ENCODE measurements around the gene PLEKHG3.
A peak's percentile ranks its signal among the peaks of the same experiment; 100 is the strongest.

PLEKHG3 gene

DNA sequence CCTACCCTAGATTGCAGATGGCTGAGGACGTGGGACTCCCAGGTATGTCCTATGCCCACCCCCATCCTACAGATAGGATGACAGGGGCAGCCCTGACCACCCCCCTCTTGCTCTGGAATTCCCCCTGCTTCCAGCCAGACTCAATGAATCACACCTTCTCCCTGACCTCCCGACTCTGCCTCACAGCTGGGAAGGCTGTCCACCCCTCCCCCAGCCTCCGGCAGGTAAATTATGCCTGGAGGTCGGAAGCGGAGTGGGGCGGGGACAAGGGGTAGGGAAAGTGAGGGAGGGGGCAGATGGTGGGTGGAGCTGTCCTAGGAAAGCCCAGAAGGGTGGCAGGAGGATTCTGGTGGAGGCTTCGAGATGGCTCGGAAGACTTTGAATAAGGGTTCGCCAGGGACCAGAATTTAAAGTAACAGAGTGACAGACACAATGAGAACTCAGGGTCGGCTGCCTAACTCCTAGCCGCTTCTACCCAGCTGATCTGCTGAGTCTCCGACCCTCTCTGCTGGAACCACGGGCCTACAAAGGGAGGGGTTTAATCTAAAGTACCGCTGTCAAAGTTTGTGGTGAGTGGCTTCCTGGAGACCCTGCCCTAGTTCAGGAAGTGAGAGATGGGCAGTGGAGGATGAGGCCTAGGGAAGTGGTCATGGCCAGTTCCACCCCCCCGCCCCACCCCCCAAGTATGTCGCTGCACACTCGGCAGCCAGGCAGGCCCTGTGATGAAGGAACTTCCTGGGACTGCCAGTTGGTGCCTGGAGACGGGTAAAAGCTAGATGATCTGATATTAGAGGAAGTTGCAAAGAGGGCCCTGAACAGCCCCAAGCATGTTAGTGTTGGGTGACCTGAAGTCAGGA lies 4.2 kb downstream of the PLEKHG3 start:
- H3K4me1 Mint-ChIP-seq (ENCODE audit: low read depth) = peaks cover 40% of the 10 kb centered on the region
- no peaks in the 10 kb centered on the region for H3K36me3 Mint-ChIP-seq (ENCODE audit: low read depth)
- peaks cover 5% of the 10 kb centered on the region for H3K9me3 Mint-ChIP-seq
- H3K4me3 Mint-ChIP-seq = no peak overlapping the region
- H3K27ac Mint-ChIP-seq = no peak overlapping the region
- H3K27me3 Mint-ChIP-seq = peaks cover 35% of the 10 kb centered on the region

DNA sequence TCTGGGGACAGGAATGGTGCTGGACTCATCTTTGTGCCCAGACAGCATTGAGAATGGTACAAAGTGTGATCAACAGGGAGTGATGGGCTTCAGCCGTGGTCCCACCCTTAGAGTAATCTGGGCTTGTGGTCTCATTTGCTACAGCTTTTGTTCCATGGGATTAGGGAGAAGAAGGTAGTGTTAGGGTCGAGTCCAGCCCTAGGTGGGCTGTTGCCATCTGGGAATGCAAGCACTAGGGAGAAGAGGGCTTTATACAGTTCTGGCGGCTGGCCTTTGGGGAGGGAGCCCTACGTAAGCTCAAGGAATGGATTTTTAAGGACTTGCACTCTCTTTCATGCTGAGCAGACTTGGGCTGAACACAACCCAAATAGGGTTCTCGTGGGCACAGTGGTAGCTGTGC lies 4.9 kb downstream of the PLEKHG3 start:
- peak overlapping the region; percentile 7 for H3K27ac Mint-ChIP-seq
- peaks cover 12% of the 10 kb centered on the region for H3K9me3 Mint-ChIP-seq
- H3K4me3 Mint-ChIP-seq = no peak overlapping the region
- H3K27me3 Mint-ChIP-seq = peaks cover 33% of the 10 kb centered on the region
- peaks cover under 1% of the 10 kb centered on the region for H3K36me3 Mint-ChIP-seq (ENCODE audit: low read depth)
- H3K4me1 Mint-ChIP-seq (ENCODE audit: low read depth) = peaks cover 35% of the 10 kb centered on the region

- peaks cover 31% of the 10 kb centered on the region for H3K4me1 Mint-ChIP-seq (ENCODE audit: low read depth)
- peaks cover 22% of the 10 kb centered on the region for H3K27me3 Mint-ChIP-seq
- H3K9me3 Mint-ChIP-seq = peaks cover 17% of the 10 kb centered on the region
- no peak overlapping the region for H3K4me3 Mint-ChIP-seq
- H3K27ac Mint-ChIP-seq = no peak overlapping the region
- peaks cover 5% of the 10 kb centered on the region for H3K36me3 Mint-ChIP-seq (ENCODE audit: low read depth)
These were observed 6.8 kb downstream of the PLEKHG3 start for GRCh38 chr14:64711039-64711438.

- Mint-ChIP-seq H3K36me3 (ENCODE audit: low read depth) (peaks cover 5% of the 10 kb centered on the region), H3K4me3 (no peak overlapping the region), H3K4me1 (ENCODE audit: low read depth) (peaks cover 28% of the 10 kb centered on the region), H3K27ac (no peak overlapping the region), H3K27me3 (peaks cover 14% of the 10 kb centered on the region), H3K9me3 (peaks cover 17% of the 10 kb centered on the region)
These were observed 9.5 kb downstream of the PLEKHG3 start for GRCh38 chr14:64713677-64714076.

DNA sequence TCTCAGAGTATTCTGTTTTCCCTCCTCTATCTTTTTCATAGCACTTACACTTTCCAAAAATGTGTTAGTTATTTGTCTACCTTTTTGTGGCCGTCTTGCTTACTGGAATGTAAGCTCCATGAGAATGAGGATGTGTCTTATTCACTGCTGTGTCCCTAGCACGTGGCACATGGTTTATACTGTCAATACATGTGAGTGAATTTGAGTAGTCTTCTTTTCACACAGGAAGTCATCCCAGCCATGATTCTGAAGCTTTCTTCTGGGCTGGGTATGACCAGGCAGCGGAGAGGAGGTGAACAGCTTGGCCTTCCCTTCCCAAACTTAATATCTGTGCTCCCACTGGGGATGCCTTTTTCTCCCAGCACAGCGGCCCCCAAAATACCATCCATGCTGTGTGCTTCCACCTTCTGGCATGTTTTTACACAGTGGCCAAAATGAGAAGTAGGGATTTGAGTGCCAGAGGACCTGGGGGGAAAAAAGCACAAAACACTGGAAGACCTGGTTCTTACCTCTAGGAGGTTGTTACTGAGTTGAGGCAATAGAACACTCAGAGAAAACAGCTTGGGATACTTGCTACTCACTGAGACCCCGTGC lies 10.3 kb downstream of the PLEKHG3 start:
- Mint-ChIP-seq H3K27me3 (peaks cover 10% of the 10 kb centered on the region), H3K4me3 (no peak overlapping the region), H3K27ac (no peak overlapping the region), H3K36me3 (ENCODE audit: low read depth) (peaks cover 5% of the 10 kb centered on the region), H3K4me1 (ENCODE audit: low read depth) (peaks cover 20% of the 10 kb centered on the region), H3K9me3 (peaks cover 17% of the 10 kb centered on the region)

DNA sequence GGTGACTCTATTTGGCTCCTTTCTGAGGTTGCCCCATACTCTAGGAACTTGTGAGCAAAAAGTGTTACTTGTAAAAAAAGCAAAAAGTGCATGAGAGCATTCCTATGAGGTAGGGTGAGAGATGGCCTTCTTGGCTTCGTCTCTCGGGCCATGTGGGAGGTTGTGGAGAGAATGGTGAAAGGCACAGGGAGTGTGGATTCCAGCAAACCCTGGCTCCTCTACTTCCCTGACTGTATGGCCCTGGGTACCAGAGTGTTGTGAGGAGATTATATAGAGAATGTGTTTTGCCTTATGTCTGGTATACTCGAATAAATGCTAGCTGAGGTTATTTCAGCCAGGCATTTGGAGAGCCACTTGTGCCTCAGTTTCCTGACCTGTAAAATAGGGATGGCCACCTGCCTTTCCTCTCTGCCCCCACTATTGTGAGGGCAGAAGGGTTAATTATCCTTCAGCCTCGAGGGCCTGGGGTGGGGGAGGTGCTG lies 11.0 kb downstream of the PLEKHG3 start:
- peaks cover 5% of the 10 kb centered on the region for H3K36me3 Mint-ChIP-seq (ENCODE audit: low read depth)
- H3K27ac Mint-ChIP-seq = no peak overlapping the region
- peaks cover 17% of the 10 kb centered on the region for H3K9me3 Mint-ChIP-seq
- peaks cover 10% of the 10 kb centered on the region for H3K27me3 Mint-ChIP-seq
- no peak overlapping the region for H3K4me3 Mint-ChIP-seq
- H3K4me1 Mint-ChIP-seq (ENCODE audit: low read depth) = peaks cover 25% of the 10 kb centered on the region

- Mint-ChIP-seq H3K36me3 (ENCODE audit: low read depth) (peaks cover 5% of the 10 kb centered on the region), H3K9me3 (peaks cover 17% of the 10 kb centered on the region), H3K27me3 (peaks cover 10% of the 10 kb centered on the region), H3K4me1 (ENCODE audit: low read depth) (peaks cover 27% of the 10 kb centered on the region), H3K4me3 (no peak overlapping the region), H3K27ac (no peak overlapping the region)
These were observed 11.6 kb downstream of the PLEKHG3 start for GRCh38 chr14:64715628-64716412.

- peaks cover 34% of the 10 kb centered on the region for H3K4me1 Mint-ChIP-seq (ENCODE audit: low read depth)
- no peak overlapping the region for H3K27ac Mint-ChIP-seq
- no peak overlapping the region for H3K4me3 Mint-ChIP-seq
- H3K36me3 Mint-ChIP-seq (ENCODE audit: low read depth) = peaks cover 5% of the 10 kb centered on the region
- peaks cover 17% of the 10 kb centered on the region for H3K9me3 Mint-ChIP-seq
- H3K27me3 Mint-ChIP-seq = peaks cover 7% of the 10 kb centered on the region
These were observed 13.6 kb downstream of the PLEKHG3 start for GRCh38 chr14:64717870-64718269.

- Mint-ChIP-seq H3K9me3 (peaks cover 9% of the 10 kb centered on the region), H3K4me1 (ENCODE audit: low read depth) (peaks cover 41% of the 10 kb centered on the region), H3K4me3 (no peak overlapping the region), H3K27ac (no peak overlapping the region), H3K36me3 (ENCODE audit: low read depth) (peaks cover 5% of the 10 kb centered on the region), H3K27me3 (no peaks in the 10 kb centered on the region)
These were observed 14.5 kb downstream of the PLEKHG3 start for GRCh38 chr14:64718762-64719161.

DNA sequence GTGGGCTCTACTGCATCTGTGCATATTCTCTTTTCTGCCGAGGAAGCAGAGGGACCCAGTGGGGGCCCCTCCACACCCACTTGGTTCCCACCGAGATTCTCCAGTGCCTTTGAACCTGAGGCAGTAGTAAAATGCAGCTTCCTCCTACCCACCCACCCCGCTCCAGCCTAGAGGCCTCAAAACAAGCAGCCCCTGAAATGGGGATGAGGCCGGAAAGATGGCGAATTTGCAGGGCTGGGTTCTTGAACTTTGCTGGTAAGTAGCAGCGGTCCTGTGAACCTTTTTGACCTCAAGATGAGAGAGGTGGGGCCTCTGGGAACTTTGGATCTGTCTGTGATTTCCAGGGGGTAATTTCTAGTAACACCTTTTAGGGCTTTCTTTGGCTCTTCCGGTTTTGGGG lies 15.4 kb downstream of the PLEKHG3 start:
- Mint-ChIP-seq H3K4me1 (ENCODE audit: low read depth) (peaks cover 45% of the 10 kb centered on the region), H3K27me3 (no peaks in the 10 kb centered on the region), H3K4me3 (no peak overlapping the region), H3K36me3 (ENCODE audit: low read depth) (no peaks in the 10 kb centered on the region), H3K27ac (no peak overlapping the region), H3K9me3 (peaks cover under 1% of the 10 kb centered on the region)

DNA sequence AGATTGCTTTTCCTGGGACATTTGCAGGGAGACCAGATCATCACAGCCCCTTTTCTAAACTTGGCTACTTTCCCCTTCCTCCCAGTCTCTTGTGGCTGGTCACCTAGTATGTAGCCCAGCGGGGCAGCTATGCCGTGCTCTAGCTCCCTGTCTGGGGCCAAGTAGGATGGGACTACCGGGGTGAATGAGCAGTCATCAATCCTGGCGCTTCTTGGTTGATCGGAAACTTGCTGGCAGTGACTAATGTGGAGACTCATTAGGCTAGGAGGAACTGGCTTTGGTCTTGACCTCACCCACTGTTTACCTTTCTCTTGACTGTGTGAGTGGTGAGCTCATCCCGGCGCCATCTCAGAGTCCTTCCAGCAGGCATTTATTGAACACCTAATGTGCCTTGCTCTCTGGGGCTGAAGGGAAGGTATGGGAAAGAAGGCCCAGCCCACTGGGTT lies 15.9 kb downstream of the PLEKHG3 start:
- Mint-ChIP-seq H3K4me3 (no peak overlapping the region), H3K9me3 (no peaks in the 10 kb centered on the region), H3K27me3 (no peaks in the 10 kb centered on the region), H3K36me3 (ENCODE audit: low read depth) (no peaks in the 10 kb centered on the region), H3K4me1 (ENCODE audit: low read depth) (peaks cover 47% of the 10 kb centered on the region), H3K27ac (no peak overlapping the region)

GRCh38 chr14:64721391-64721791 lies 17.2 kb downstream of the PLEKHG3 start:
- Mint-ChIP-seq H3K36me3 (ENCODE audit: low read depth) (no peaks in the 10 kb centered on the region), H3K4me3 (no peak overlapping the region), H3K27ac (no peak overlapping the region), H3K27me3 (no peaks in the 10 kb centered on the region), H3K4me1 (ENCODE audit: low read depth) (peaks cover 46% of the 10 kb centered on the region), H3K9me3 (no peaks in the 10 kb centered on the region)

- H3K4me1 Mint-ChIP-seq (ENCODE audit: low read depth) = peaks cover 43% of the 10 kb centered on the region
- no peaks in the 10 kb centered on the region for H3K27me3 Mint-ChIP-seq
- no peak overlapping the region for H3K27ac Mint-ChIP-seq
- H3K4me3 Mint-ChIP-seq = no peak overlapping the region
- H3K36me3 Mint-ChIP-seq (ENCODE audit: low read depth) = no peaks in the 10 kb centered on the region
- no peaks in the 10 kb centered on the region for H3K9me3 Mint-ChIP-seq
These were observed 17.7 kb downstream of the PLEKHG3 start for GRCh38 chr14:64721899-64722298.

DNA sequence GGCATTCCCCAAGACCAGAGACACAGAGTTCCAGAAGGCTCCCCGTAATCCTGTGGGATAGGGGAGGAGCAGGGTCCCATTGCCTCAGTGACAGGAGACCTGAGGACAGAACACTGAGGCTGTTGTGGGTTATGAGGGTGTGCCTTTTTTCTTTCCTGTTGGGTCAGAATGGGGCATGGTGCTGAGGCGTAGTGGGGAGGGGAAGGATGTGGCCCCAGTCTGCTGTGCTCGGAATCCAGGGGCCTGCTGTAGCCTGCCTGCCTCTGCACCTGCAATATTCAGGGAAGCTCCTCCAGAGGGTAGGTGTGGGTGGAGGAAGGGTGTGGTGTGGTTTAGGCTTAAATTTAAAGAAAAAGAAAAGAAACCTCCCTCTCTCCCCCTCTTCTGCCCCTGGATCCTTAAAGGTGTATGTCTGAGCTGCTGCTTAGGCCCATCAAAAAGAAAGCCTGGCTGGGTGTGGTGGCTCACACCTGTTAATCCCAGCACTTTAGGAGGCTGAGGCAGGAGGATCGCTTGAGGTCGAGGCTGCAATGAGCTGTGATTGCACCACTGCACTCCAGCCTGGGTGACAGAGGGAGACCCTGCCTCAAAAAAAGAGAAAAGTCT lies 18.7 kb downstream of the PLEKHG3 start:
- no peaks in the 10 kb centered on the region for H3K9me3 Mint-ChIP-seq
- no peaks in the 10 kb centered on the region for H3K36me3 Mint-ChIP-seq (ENCODE audit: low read depth)
- H3K27ac Mint-ChIP-seq = no peak overlapping the region
- no peak overlapping the region for H3K4me3 Mint-ChIP-seq
- H3K4me1 Mint-ChIP-seq (ENCODE audit: low read depth) = peaks cover 33% of the 10 kb centered on the region
- no peaks in the 10 kb centered on the region for H3K27me3 Mint-ChIP-seq

Measured in stimulated activated naive CD8-positive, alpha-beta T cell treated with anti-CD3 and anti-CD28 coated beads, Interleukin-15, Interleukin-2, amounts not matched to agents 100 ng/mL and 50 ng/mL, for 24 hours (primary cell).